Activated CD8-positive, alpha-beta memory T cell treated with anti-CD3 and anti-CD28 coated beads, Interleukin-2, amount 50 U/mL, for 1 hour (primary cell): ENCODE measurements around the gene ACAN.

Source experiments
- DNase-seq: peaks from one replicate; pipeline ENCODE4 v3.0.0-alpha.2; 2020; ENCODE audit errors: extremely low read depth

ACAN gene

GRCh38 chr15:88877906-88878305 is 74.7 kb downstream of the ACAN start:
- no peak for DNase-seq

GRCh38 chr15:88878720-88879184 is 75.5 kb downstream of the ACAN start:
- no peak for DNase-seq

GRCh38 chr15:88880944-88881740 is 77.9 kb downstream of the ACAN start:
- no peak for DNase-seq

- DNase-seq: no peak
These were observed 78.5 kb downstream of the ACAN start for GRCh38 chr15:88881775-88882174.

- no peak for DNase-seq
These were observed 79.5 kb downstream of the ACAN start for GRCh38 chr15:88882785-88883184.

GRCh38 chr15:88887068-88887580 is 83.9 kb downstream of the ACAN start:
- no peak for DNase-seq

GRCh38 chr15:88888719-88889118 is 85.5 kb downstream of the ACAN start:
- DNase-seq: no peak

- no peak for DNase-seq
These were observed 87.3 kb downstream of the ACAN start for GRCh38 chr15:88890495-88890894.

- no peak for DNase-seq
These were observed 88.5 kb downstream of the ACAN start for GRCh38 chr15:88891540-88892254.

- peak; percentile 64 for DNase-seq
These were observed 91.1 kb downstream of the ACAN start for GRCh38 chr15:88894348-88894818.

- no peak for DNase-seq
These were observed 91.9 kb downstream of the ACAN start, which contains the start of gene HAPLN3 for GRCh38 chr15:88894819-88895767. Gene HAPLN3, minus strand, starts transcription at chr15:88895544. Its CDS starts 8,246 bp downstream, at chr15:88887298.

- DNase-seq: no peak
These were observed 93.2 kb downstream of the ACAN start for GRCh38 chr15:88896333-88897033.

- no peak for DNase-seq
These were observed 93.9 kb downstream of the ACAN start for GRCh38 chr15:88897142-88897455.

GRCh38 chr15:88897456-88898194 is 94.4 kb downstream of the ACAN start:
- DNase-seq: peak; percentile 44

GRCh38 chr15:88898736-88899135 is 95.5 kb downstream of the ACAN start:
- DNase-seq: no peak

GRCh38 chr15:88899251-88899650 is 96.0 kb downstream of the ACAN start:
- DNase-seq: no peak

GRCh38 chr15:88900309-88900981 is 97.2 kb downstream of the ACAN start:
- DNase-seq: no peak

- no peak for DNase-seq
These were observed 97.8 kb downstream of the ACAN start for GRCh38 chr15:88900982-88901418.

GRCh38 chr15:88901508-88902220 is 98.4 kb downstream of the ACAN start:
- DNase-seq: no peak
